Motor neuron (in vitro differentiated cells): Measurements from ENCODE around the gene GBF1. TPM values are rescaled to one million over a fixed set of nuclear protein-coding genes. Genes with fewer than 3 reads are reported as not detected.

Experiments used
- ATAC-seq, 8 experiments: fragments of 200-7000 bp; cut with Tn5 transposase; replicated peaks in 6 of 8; 2 replicates each; pipeline ENCODE4 v1.8.0; 2021; ENCODE audit warnings: mild to moderate bottlenecking in 8 of 8, moderate library complexity in 8 of 8
- H3K27ac ChIP-seq, 2 donors: fragments of 250-450 bp; sonication (Bioruptor Pico); 2 replicates each; pipeline ENCODE4 v1.9.0; 2021; ENCODE audit warnings: antibody characterized with exemption in 2 of 2, mild to moderate bottlenecking in 2 of 2, moderate library complexity in 1 of 2
- H3K4me1 ChIP-seq, 2 donors: fragments of 250-450 bp; sonication (Bioruptor Pico); replicated peaks in 1 of 2; 2 replicates each; pipeline ENCODE4 v1.6.1; 2021; ENCODE audit warnings: antibody characterized with exemption in 2 of 2, mild to moderate bottlenecking in 2 of 2, moderate library complexity in 1 of 2
- H3K4me3 ChIP-seq, 5 donors: fragments of 250-450 bp; sonication (Bioruptor Pico); 2 replicates each; pipeline ENCODE4 v1.9.0; 2021; ENCODE audit warnings: antibody characterized with exemption in 5 of 5, mild to moderate bottlenecking in 5 of 5, moderate library complexity in 4 of 5
- WGBS, 10 experiments: fragments of 450-650 bp; shearing (Covaris generic); methylation state at CpG; one replicate each; pipeline ENCODE4 v1.0.0; 2022; 5-methylcytosine and 5-hydroxymethylcytosine counted together
- in situ Hi-C, 9 experiments: fragments of 400-800 bp; cut with MboI; loops; one replicate each; pipeline ENCODE4 v1.15.0; 2021; ENCODE audit warnings: low sequenced_read_pairs in 9 of 9, low pct_unique_long_range_greater_than_20kb in 2 of 9; ENCODE audit not compliant: unreplicated experiment in 9 of 9
- total RNA-seq, 8 experiments: library from RNA; unstranded; fragments of 300-600 nt; gene quantifications; 2 replicates each; pipeline versions ENCODE4 v1.2.3 to v1.2.4, GENCODE V29; 2022

GBF1 gene
- total RNA-seq, 8 experiments from 2014 or later: 28.4 to 47.8 (median 39.1) TPM

DNA sequence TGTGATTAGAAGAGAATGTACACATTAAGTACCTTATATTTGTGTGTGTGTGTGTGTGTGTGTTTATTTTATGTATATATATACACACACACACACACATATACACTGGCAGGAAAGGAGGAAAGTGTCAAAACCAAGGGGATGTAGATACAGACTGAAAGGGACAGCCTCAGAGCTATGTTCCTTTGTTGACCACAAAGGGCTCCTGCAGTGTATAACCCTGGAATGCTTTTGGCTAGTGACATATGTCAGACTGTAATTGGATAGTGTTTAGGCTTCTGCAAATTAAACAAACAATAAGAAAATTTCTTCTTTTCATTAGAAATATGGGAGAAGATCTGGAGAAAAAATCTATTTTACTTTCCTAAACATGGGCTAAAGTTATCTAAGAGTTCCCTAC is 15.9 kb downstream of the GBF1 start:
- Histone ChIP-seq H3K4me3 (no peak overlapping the region), H3K4me1 (no peaks in the 10 kb centered on the region), H3K27ac (no peak overlapping the region)
- no peak for ATAC-seq
- in situ Hi-C loops: loop anchor here in 1 of 9 experiments (25.0 kb wide), 1 partner anchor 101 kb away; no protein-coding TSS in a partner anchor

DNA sequence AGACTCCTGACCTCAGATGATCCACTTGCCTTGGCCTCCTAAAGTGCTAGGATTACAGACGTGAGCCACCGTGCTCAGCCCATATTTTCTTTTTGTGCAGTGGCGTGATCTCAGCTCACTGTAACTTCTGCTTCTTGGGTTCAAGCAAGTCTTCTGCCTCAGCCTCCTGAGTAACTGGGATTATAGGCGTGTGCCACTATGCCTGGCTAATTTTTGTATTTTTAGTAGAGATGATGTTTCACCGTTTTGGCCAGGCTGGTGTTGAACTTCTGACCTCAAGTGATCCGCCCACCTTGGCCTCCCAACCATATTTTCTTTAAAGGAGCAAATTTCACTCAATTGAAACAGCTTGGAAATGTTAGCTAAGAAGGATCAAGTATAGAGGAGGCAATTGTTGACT is 16.5 kb downstream of the GBF1 start:
- H3K27ac ChIP-seq: no peak overlapping the region
- ATAC-seq: no peak
- WGBS, 10 experiments: 45 to 100% (median 86%) methylated on average over 1 to 4 of the region's 6 CpGs; no CpG with 5 or more reads in 3 of the 10 experiments
- in situ Hi-C loops: loop anchor here in 1 of 9 experiments (25.0 kb wide), 1 partner anchor 100 kb away; no protein-coding TSS in a partner anchor
- H3K4me3 ChIP-seq: no peak overlapping the region
- H3K4me1 ChIP-seq: no peaks in the 10 kb centered on the region

DNA sequence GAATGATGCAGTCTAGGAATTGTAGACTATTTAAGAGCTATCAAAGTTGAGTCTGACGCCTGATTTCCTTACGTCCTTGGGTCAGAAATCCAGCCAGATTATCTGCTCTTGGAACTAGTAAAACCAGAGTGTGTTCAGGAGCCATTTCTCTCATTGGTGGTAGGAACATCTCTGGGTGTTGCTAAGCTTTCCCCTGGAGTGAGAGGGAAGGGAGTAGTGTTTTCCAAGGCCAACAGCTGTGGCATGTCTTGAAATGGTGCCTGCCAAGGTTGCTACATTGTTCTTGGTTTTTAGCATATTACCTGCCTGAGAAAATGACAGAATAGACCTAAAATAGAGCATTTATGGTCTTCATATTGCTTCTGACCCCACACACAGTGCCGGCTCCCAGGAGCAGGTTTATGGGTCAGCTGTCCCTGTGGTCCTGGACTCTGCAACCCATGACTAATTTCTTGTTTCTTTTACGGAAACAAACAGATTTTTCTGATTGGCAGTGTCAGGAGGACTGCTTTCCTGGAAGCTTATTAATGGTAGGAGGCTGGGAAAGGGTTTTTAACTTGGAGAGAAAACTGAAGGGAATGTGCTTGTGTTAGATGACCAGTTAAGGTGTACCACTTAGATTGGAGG is 17.5 kb downstream of the GBF1 start:
- no peak overlapping the region for H3K27ac ChIP-seq
- 47 to 100% (median 94%) methylated on average over 1 to 4 of the region's 4 CpGs; no CpG with 5 or more reads in 2 of the 10 experiments for whole genome bisulfite sequencing, 10 experiments
- H3K4me1 ChIP-seq: no peaks in the 10 kb centered on the region
- in situ Hi-C loops: loop anchor here in 1 of 9 experiments (25.0 kb wide), 1 partner anchor 99 kb away; no protein-coding TSS in a partner anchor
- no peak overlapping the region for H3K4me3 ChIP-seq
- ATAC-seq: peak in 1 of 8 experiments; percentile 64

- in situ Hi-C loops: loop anchor here in 1 of 9 experiments (25.0 kb wide), 1 partner anchor 98 kb away; no protein-coding TSS in a partner anchor
- WGBS, 10 experiments: 61 to 100% (median 89%) methylated on average over 1 to 4 of the region's 4 CpGs; no CpG with 5 or more reads in 2 of the 10 experiments
- peak in 2 of 8 experiments; percentile 14 to 56 for ATAC-seq
- H3K4me1 ChIP-seq: no peaks in the 10 kb centered on the region
- no peak overlapping the region for H3K4me3 ChIP-seq
- H3K27ac ChIP-seq: no peak overlapping the region
These were observed 19.0 kb downstream of the GBF1 start for GRCh38 chr10:102264371-102264770.

DNA sequence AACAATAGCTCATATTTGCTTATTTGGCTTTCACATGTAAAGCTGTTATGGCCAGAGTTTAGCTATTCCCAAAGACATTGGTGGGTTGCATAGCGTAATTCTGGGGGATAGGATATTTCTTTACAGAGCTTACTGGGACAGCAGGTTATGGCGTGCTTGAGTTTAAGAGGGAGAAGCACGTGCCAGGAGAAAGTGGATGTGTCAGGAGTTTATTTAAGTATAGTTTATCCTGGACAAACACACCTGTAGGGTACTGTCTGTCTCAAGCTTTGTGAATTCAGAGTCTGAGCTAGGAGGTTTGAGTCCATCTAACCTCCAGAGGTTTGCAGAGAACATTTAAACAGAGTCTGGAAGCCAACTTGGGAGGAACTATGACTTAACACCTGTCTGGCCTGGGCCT is 21.3 kb downstream of the GBF1 start:
- Histone ChIP-seq H3K4me1 (no peaks in the 10 kb centered on the region), H3K27ac (no peak overlapping the region), H3K4me3 (no peak overlapping the region)
- WGBS, 10 experiments: 87 to 100% (median 100%) methylated on average over 1 to 3 of the region's 3 CpGs; no CpG with 5 or more reads in 1 of the 10 experiments
- in situ Hi-C loops: loop anchor here in 1 of 9 experiments (25.0 kb wide), 1 partner anchor 96 kb away; no protein-coding TSS in a partner anchor
- no peak for ATAC-seq

DNA sequence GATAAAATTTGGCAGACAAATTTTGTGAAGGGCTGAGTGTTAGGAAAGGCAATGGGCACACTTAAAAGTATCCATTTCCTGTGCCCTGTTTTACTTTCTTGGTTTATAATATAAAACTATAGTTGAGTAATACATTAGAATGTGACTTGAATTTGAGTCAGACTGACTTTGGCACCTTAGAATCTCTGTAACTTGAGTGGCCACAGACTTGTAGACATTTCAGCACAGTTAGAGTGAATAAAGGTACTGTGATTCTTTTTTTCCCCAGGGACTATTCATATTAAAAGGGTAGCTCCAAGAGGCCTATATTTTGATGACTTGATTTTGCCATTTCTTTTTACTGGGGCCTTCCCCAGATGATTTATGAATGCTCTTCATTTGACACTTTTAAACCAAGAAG is 22.4 kb downstream of the GBF1 start:
- H3K27ac ChIP-seq: no peak overlapping the region

GRCh38 chr10:102268375-102268888 is 23.1 kb downstream of the GBF1 start:
- H3K4me3 ChIP-seq: no peak overlapping the region
- H3K4me1 ChIP-seq: no peaks in the 10 kb centered on the region
- in situ Hi-C loops: loop anchor here in 1 of 9 experiments (25.0 kb wide), 1 partner anchor 94 kb away; no protein-coding TSS in a partner anchor
- ATAC-seq: no peak
- H3K27ac ChIP-seq: no peak overlapping the region

More for the DNA sequence above, 22.4 kb downstream of the GBF1 start:
- ATAC-seq: peak in 1 of 8 experiments; percentile 30
- in situ Hi-C loops: loop anchor here in 1 of 9 experiments (25.0 kb wide), 1 partner anchor 95 kb away; no protein-coding TSS in a partner anchor
- H3K4me3 ChIP-seq: no peak overlapping the region
- H3K4me1 ChIP-seq: no peaks in the 10 kb centered on the region

GRCh38 chr10:102269017-102269416 is 23.7 kb downstream of the GBF1 start:
- in situ Hi-C loops: loop anchor here in 1 of 9 experiments (25.0 kb wide), 1 partner anchor 93 kb away; no protein-coding TSS in a partner anchor
- ATAC-seq: no peak
- WGBS, 10 experiments: 0 to 80% (median 30%) methylated on average over 1 to 2 of the region's 3 CpGs; no CpG with 5 or more reads in 6 of the 10 experiments

GRCh38 chr10:102274062-102274461 is 28.7 kb downstream of the GBF1 start:
- 0 to 100% (median 100%) methylated on average over 1 of the region's 1 CpG; no CpG with 5 or more reads in 4 of the 10 experiments for WGBS, 10 experiments
- ATAC-seq: no peak
- H3K27ac ChIP-seq: no peak overlapping the region
- in situ Hi-C loops: loop anchor here in 1 of 9 experiments (25.0 kb wide), 1 partner anchor 88 kb away; no protein-coding TSS in a partner anchor
- H3K4me1 ChIP-seq: no peaks in the 10 kb centered on the region
- H3K4me3 ChIP-seq: no peak overlapping the region

More at GRCh38 chr10:102269017-102269416, 23.7 kb downstream of the GBF1 start:
- Histone ChIP-seq H3K4me1 (no peaks in the 10 kb centered on the region), H3K4me3 (no peak overlapping the region), H3K27ac (no peak overlapping the region)

DNA sequence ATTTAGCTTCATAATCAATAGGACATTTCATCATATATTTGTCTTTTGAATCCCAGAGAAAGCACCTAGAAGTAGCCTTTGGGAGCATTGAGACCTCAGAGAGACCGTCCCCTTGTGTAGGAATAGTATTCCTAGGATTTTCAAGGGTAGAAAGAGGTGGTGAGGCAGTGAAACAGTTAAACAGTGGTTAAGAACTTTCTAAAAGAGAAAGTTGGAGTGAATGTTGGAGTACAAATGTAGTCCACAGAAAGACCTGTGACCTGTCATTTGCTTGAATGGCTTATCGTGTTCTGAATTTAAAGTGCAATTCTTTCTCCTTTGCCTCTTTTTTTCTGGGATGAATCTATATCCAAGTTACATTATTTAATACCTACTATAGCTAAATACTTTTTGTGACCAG is 30.0 kb downstream of the GBF1 start:
- no peaks in the 10 kb centered on the region for H3K4me1 ChIP-seq
- in situ Hi-C loops: no loop called here
- WGBS, 10 experiments: 60 to 100% (median 100%) methylated on average over 1 to 2 of the region's 2 CpGs; no CpG with 5 or more reads in 1 of the 10 experiments
- no peak overlapping the region for H3K27ac ChIP-seq
- ATAC-seq: no peak
- H3K4me3 ChIP-seq: no peak overlapping the region

GRCh38 chr10:102279104-102279503 is 33.8 kb downstream of the GBF1 start:
- Histone ChIP-seq H3K4me3 (no peak overlapping the region), H3K4me1 (peaks cover 0 to 3% of the 10 kb centered on the region in 2 donors), H3K27ac (no peak overlapping the region)
- ATAC-seq: no peak
- in situ Hi-C loops: no loop called here

DNA sequence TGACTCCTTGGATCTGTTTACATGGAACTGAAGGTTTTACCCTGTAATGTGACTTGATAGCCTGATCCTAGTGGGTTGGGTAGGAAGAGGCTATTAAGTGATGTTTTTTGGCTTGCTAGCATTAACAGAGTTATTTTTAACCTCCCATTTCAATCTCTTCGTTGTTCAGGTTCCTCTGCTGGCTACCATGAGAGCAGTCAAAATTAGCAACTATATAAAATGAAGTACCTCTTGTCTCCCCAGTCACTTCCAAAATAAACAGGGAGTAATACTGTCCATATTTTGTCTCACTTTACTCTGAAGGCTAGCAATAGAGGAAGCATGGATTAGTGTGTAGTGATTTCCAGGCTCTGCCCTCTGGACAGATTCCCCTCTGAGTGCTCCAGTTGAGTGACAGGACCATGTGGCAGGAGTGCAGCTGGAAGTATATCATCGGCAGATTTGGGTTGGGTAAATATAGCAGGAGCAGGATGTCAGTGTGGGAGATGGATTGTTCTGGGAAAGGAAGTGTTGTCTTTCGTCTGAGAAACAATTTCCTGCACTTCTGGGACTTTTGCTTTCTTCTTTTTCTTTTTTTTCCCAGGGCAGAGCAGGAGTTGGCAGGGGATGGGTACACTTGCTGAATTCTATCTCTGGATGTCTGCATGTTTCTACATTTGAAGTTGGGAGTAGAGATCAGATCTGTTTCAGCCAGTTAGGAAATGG is 35.2 kb downstream of the GBF1 start:
- WGBS, 10 experiments: 0 to 100% (median 58%) methylated on average over 1 to 3 of the region's 3 CpGs; no CpG with 5 or more reads in 1 of the 10 experiments
- peak in 5 of 8 experiments; percentile 31 to 66 (median 57) for ATAC-seq
- Histone ChIP-seq H3K4me3 (no peak overlapping the region), H3K27ac (no peak overlapping the region), H3K4me1 (peaks cover 0 to 3% of the 10 kb centered on the region in 2 donors)
- in situ Hi-C loops: no loop called here

DNA sequence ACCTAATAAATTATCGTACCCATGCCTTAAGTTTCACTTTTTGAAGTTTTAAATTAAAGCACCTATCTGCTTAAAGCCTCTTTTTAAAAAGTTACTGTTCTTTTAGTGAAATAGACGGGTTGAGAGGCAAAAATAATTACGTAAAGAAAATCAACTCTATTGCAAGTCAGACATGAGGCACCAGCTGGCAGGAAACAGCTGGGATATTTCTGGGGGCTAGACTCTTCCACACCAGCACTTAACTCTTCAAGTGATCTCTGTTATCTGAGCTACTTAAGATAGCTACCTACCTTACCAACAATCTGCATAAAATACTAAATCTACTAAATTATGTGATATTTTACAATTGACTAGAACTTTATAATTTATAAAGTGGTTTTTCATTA is 35.8 kb downstream of the GBF1 start:
- no peak overlapping the region for H3K27ac ChIP-seq
- WGBS, 10 experiments: 16 to 100% (median 64%) methylated on average over 2 to 3 of the region's 3 CpGs; no CpG with 5 or more reads in 2 of the 10 experiments
- no peak for ATAC-seq
- H3K4me1 ChIP-seq: peaks cover 0 to 3% of the 10 kb centered on the region in 2 donors
- H3K4me3 ChIP-seq: no peak overlapping the region
- in situ Hi-C loops: no loop called here
